SH-SY5Y (cell line): ENCODE results near the gene A2M.

Experiments used
- GATA2 ChIP-seq: IDR thresholded peaks from 2 replicates; pipeline ENCODE4 v1.6.1; 2011; ENCODE audit warnings: mild to moderate bottlenecking, low read depth, low read length
- GATA3 ChIP-seq: IDR thresholded peaks from 2 replicates; pipeline ENCODE4 v1.6.1; 2011; ENCODE audit warnings: low read depth, mild to moderate bottlenecking, low read length, moderate library complexity

- TF ChIP-seq GATA2 (no peak), GATA3 (no peak)
Measured at GRCh38 chr12:9033265-9033887, 82.3 kb downstream of the A2M start.
